GM19035 (cell line): ENCODE results near the gene ZNF331.
"Not testable (repeated sequence)": the region's sequence is repeated elsewhere in the genome, so short reads cannot be mapped to it uniquely, and the experiment has no call there.

Experiments used
- ATAC-seq: cut with Tn5 transposase; IDR thresholded peaks from one replicate; pipeline ENCODE4 v1.9.1; 2021; ENCODE audit not compliant: unreplicated experiment

The ZNF331 gene

GRCh38 chr19:53537521-53538377, at the start of gene ZNF331:
Gene ZNF331, plus strand, starts transcription at chr19:53538145. Its CDS starts 31,232 bp downstream, at chr19:53569377.
- peak; percentile 73 for ATAC-seq

- no peak for ATAC-seq
Observed at GRCh38 chr19:53492153-53492552, 45.8 kb upstream of the ZNF331 start.

GRCh38 chr19:53497311-53498023, 40.5 kb upstream of the ZNF331 start:
- not testable (repeated sequence) for ATAC-seq

GRCh38 chr19:53498024-53498395, 39.9 kb upstream of the ZNF331 start:
- ATAC-seq = not testable (repeated sequence)

GRCh38 chr19:53503151-53503550, 34.8 kb upstream of the ZNF331 start:
- not testable (repeated sequence) for ATAC-seq

- not testable (repeated sequence) for ATAC-seq
Observed at GRCh38 chr19:53503671-53504364, 34.1 kb upstream of the ZNF331 start.

GRCh38 chr19:53504365-53504703, 33.6 kb upstream of the ZNF331 start:
- ATAC-seq = not testable (repeated sequence)

GRCh38 chr19:53504885-53505284, 33.1 kb upstream of the ZNF331 start:
- no peak for ATAC-seq

- ATAC-seq = no peak
Observed at GRCh38 chr19:53506728-53507127, 31.2 kb upstream of the ZNF331 start.

GRCh38 chr19:53507523-53508442, 30.2 kb upstream of the ZNF331 start:
- ATAC-seq = no peak

GRCh38 chr19:53509443-53509842, 28.5 kb upstream of the ZNF331 start:
- ATAC-seq = no peak

- ATAC-seq = no peak
Observed at GRCh38 chr19:53509845-53510244, 28.1 kb upstream of the ZNF331 start.

GRCh38 chr19:53511357-53511756, 26.6 kb upstream of the ZNF331 start:
- no peak for ATAC-seq

GRCh38 chr19:53511933-53512374, 26.0 kb upstream of the ZNF331 start:
- ATAC-seq = no peak

- not testable (repeated sequence) for ATAC-seq
Observed at GRCh38 chr19:53515047-53515446, 22.9 kb upstream of the ZNF331 start.

- ATAC-seq = no peak
Observed at GRCh38 chr19:53517114-53517741, 20.7 kb upstream of the ZNF331 start.

- no peak for ATAC-seq
Observed at GRCh38 chr19:53518121-53518520, 19.8 kb upstream of the ZNF331 start.

GRCh38 chr19:53518716-53519115, 19.2 kb upstream of the ZNF331 start:
- ATAC-seq = no peak

- no peak for ATAC-seq
Observed at GRCh38 chr19:53519446-53519845, 18.5 kb upstream of the ZNF331 start.

- no peak for ATAC-seq
Observed at GRCh38 chr19:53520163-53520546, 17.8 kb upstream of the ZNF331 start.
